Omental fat pad (tissue), 4 donors: Measurements from ENCODE around the gene ARHGAP12. TPM values are rescaled to one million over a fixed set of nuclear protein-coding genes. Genes with fewer than 3 reads are reported as not detected.

Experiments
- ATAC-seq: fragments of 150-250 bp; one replicate; pipeline ENCODE4 v1.9.1; 2016; ENCODE audit warnings: mild to moderate bottlenecking, moderate library complexity; ENCODE audit not compliant: low FRiP score
- DNase-seq: peaks from one replicate; pipeline ENCODE4 v3.0.0-alpha.2; 2019; ENCODE audit warnings: low spot score
- small RNA-seq: library from RNA; depleted of rRNA; stranded (forward); fragments of <200 nt; gene quantifications from one replicate; pipeline ENCODE3, GENCODE V24; 2016
- total RNA-seq, 4 donors: library from RNA; depleted of rRNA; stranded (reverse); fragments of >200 nt; gene quantifications; one replicate each; pipeline ENCODE4 v1.1.0, GENCODE V29; 2016
- TF ChIP-seq, protein P1 (sequence below), 3 donors: fragments of 450-650 bp; IDR thresholded peaks; one replicate each; pipeline ENCODE4 v1.5.1; 2016 to 2017; ENCODE audit warnings: antibody characterized with exemption in 3 of 3, mild to moderate bottlenecking in 3 of 3, moderate library complexity in 2 of 3

ARHGAP12 gene
- total RNA-seq, 4 donors from 2014 or later = 20.4 to 47.4 (median 33.1) TPM

DNA sequence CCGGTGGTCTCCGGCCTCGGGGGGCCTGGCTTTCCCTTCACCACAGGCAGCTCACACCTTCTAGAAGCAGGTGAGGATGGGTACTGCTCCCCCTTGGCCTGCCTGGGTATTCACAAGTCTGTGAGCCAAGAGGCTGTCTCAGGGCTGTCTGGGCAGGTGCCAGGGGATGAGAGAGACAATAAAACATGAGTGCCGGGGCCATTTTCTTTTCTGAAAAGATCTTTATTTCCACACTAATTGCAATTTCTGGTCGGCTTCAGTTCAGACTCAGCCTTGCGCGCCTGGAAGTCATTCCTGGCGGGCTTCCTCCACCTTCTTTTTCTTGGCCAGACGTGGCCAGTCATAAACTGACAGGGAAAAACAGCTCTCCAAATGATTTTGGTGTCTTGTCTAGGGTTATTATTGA, 171.2 kb downstream of the ARHGAP12 start:
- TF ChIP-seq, protein P1, sequence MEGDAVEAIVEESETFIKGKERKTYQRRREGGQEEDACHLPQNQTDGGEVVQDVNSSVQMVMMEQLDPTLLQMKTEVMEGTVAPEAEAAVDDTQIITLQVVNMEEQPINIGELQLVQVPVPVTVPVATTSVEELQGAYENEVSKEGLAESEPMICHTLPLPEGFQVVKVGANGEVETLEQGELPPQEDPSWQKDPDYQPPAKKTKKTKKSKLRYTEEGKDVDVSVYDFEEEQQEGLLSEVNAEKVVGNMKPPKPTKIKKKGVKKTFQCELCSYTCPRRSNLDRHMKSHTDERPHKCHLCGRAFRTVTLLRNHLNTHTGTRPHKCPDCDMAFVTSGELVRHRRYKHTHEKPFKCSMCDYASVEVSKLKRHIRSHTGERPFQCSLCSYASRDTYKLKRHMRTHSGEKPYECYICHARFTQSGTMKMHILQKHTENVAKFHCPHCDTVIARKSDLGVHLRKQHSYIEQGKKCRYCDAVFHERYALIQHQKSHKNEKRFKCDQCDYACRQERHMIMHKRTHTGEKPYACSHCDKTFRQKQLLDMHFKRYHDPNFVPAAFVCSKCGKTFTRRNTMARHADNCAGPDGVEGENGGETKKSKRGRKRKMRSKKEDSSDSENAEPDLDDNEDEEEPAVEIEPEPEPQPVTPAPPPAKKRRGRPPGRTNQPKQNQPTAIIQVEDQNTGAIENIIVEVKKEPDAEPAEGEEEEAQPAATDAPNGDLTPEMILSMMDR (IDR thresholded peaks at IDR 0.05) = no peak
- ATAC-seq = no peak

DNA sequence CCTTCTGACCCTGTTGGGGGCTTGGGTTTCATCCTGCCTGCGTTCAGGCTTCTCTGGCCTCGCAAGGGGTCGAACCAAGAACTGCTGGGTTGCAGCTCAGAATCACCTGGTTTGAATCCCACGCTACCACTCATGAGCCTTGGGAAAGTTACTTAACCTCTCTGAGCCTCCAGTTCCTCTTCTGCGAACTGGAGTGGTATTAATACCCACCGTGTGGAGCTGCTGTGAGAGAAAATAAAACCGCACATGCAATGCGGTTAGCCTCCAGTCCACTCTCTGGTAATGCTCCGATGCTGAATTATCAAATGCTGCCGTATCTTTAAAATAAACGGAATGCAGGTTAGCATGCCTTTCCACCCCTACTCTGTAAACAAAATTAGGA, 171.9 kb downstream of the ARHGAP12 start:
- TF ChIP-seq, protein P1 (IDR thresholded peaks at IDR 0.05) = no peak
- no peak for DNase-seq
- no peak for ATAC-seq

More for the DNA sequence above, 171.2 kb downstream of the ARHGAP12 start:
- no peak for DNase-seq

DNA sequence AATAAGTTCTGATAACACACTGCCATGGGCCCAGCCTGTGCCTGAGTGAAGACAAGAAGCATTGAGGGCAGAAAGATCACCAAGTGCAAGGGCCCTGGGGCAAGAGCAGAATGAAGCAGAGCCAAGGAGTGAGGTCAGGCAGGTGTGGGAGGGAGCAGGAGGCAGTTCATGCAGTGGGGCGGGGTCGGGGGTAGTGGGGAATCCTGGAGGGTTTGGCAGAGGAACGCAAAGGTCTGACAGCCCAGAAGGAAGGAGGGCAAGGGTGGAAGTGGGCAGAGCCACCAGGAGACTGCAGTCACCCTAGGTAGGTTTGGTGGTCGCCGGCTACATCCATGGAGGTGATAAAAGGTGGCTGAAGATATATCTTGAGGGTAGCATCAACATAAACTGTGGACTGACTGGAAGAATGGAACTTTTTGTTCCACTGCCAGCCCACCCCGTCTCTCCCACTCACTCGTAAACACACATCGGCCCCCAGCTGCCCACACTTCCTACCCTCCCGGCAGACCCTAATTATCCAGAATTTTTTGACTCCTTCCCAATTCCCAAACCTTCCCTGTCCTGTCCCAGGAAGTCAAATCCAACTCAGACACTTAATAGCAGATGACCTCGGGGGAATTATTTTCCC, 172.4 kb downstream of the ARHGAP12 start:
- TF ChIP-seq, protein P1 (IDR thresholded peaks at IDR 0.05) = no peak
- no peak for ATAC-seq

More for the DNA sequence above, 172.4 kb downstream of the ARHGAP12 start:
- DNase-seq = no peak

Small RNA genes within 50 kb of the gene (small RNA-seq; reads per million reads assigned to genes)
- not detected for gene RF00019

Other genes with a start within 250 kb of the ARHGAP12 start
- 100 to 1,000 TPM in 3 of 4 donors, 10 to 100 TPM in 1; 79.8 to 145 (median 119) TPM for gene KIF5B, start 127.6 kb upstream of the ARHGAP12 start, total RNA-seq